NT2/D1 (cell line): ENCODE results near the gene TEX52.
A peak's percentile ranks its signal among the peaks of the same experiment; 100 is the strongest.

ENCODE experiments used
- DNase-seq: peaks from one replicate; pipeline ENCODE4 v3.0.0-alpha.2; 2011; ENCODE audit warnings: low read depth, low spot score
- H3K27me3 ChIP-seq: 2 replicates; pipeline ENCODE4 v1.6.0; 2011; ENCODE audit warnings: mild to moderate bottlenecking; ENCODE audit not compliant: insufficient read length, insufficient read depth
- H3K36me3 ChIP-seq: 2 replicates; pipeline ENCODE4 v1.6.1; 2011; ENCODE audit warnings: mild to moderate bottlenecking, low read length, mixed read lengths; ENCODE audit not compliant: insufficient read depth, insufficient read length
- H3K4me1 ChIP-seq: 2 replicates; pipeline ENCODE4 v1.5.1; 2011; ENCODE audit not compliant: insufficient read depth, insufficient read length
- H3K4me3 ChIP-seq: 2 replicates; pipeline ENCODE4 v1.5.1; 2011; ENCODE audit warnings: low read depth; ENCODE audit not compliant: insufficient read length
- H3K9ac ChIP-seq: 2 replicates; pipeline ENCODE4 v1.6.0; 2011; ENCODE audit warnings: low read depth; ENCODE audit not compliant: insufficient read length
- H3K9me3 ChIP-seq: 2 replicates; pipeline ENCODE4 v1.5.1; 2011; ENCODE audit warnings: mild to moderate bottlenecking, low read length; ENCODE audit not compliant: insufficient read depth
- SUZ12 ChIP-seq: IDR thresholded peaks from 2 replicates; pipeline ENCODE4 v1.6.1; 2011; ENCODE audit not compliant: insufficient read length, insufficient read depth; ENCODE audit errors: extremely low read depth
- YY1 ChIP-seq: IDR thresholded peaks from 2 replicates; pipeline ENCODE4 v1.6.1; 2011; ENCODE audit not compliant: insufficient read length, insufficient read depth
- ZNF274 ChIP-seq: IDR thresholded peaks from 2 replicates; pipeline ENCODE4 v1.6.1; 2011; ENCODE audit warnings: mild to moderate bottlenecking, low read depth, low read length

TEX52 gene

DNA sequence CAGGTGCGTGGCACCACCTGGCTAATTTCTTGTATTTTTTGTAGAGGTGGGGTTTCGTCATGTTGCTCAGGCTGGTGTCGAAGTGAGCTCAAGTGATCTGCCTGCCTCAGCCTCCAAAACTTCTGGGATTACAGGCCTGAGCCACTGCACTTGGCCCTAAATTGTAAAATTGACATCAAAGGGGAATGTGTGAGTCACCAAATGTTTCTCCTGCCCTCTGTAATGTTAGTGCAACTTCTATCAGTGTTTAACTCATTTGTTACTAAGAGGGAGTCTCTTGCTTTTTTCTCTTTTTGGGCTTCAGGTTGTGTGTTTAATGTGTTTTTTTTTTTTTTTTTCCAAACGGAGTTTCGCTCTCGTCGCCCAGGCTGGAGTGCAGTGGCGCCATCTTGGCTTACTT, 36.2 kb upstream of the TEX52 start:
- peaks cover 30% of the 10 kb centered on the region for H3K36me3 ChIP-seq
- peaks cover 3% of the 10 kb centered on the region for H3K4me1 ChIP-seq
- no peaks in the 10 kb centered on the region for H3K9me3 ChIP-seq
- no peak overlapping the region for H3K9ac ChIP-seq
- no peak overlapping the region for H3K4me3 ChIP-seq
- no peaks in the 10 kb centered on the region for H3K27me3 ChIP-seq
- no peak for DNase-seq
- TF ChIP-seq ZNF274 (no peak), SUZ12 (no peak), YY1 (no peak)

DNA sequence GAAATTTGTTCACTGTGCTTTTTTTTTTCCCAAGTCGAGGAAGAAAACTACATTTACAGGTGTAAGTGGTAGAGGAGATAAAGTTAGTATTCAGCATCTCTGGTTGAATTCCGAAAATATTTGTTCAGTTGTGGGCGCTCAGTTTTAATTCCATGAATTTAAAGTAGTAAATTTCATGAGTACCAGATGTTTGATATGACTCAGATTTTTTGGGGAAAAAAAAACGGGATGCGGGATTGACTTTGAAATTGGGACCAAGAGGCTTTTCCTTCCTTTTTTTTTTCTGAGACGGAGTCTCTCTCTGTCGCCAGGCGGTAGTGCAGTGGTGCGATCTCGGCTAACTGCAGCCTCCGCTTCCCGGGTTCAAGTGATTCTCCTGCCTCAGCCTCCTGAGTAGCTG, 35.4 kb upstream of the TEX52 start:
- H3K9me3 ChIP-seq: no peaks in the 10 kb centered on the region
- no peak overlapping the region for H3K4me3 ChIP-seq
- TF ChIP-seq ZNF274 (no peak), SUZ12 (no peak), YY1 (no peak)
- H3K36me3 ChIP-seq: peaks cover 34% of the 10 kb centered on the region
- DNase-seq: no peak
- peaks cover 3% of the 10 kb centered on the region for H3K4me1 ChIP-seq
- no peaks in the 10 kb centered on the region for H3K27me3 ChIP-seq
- peak overlapping the region; percentile 47 for H3K9ac ChIP-seq

DNA sequence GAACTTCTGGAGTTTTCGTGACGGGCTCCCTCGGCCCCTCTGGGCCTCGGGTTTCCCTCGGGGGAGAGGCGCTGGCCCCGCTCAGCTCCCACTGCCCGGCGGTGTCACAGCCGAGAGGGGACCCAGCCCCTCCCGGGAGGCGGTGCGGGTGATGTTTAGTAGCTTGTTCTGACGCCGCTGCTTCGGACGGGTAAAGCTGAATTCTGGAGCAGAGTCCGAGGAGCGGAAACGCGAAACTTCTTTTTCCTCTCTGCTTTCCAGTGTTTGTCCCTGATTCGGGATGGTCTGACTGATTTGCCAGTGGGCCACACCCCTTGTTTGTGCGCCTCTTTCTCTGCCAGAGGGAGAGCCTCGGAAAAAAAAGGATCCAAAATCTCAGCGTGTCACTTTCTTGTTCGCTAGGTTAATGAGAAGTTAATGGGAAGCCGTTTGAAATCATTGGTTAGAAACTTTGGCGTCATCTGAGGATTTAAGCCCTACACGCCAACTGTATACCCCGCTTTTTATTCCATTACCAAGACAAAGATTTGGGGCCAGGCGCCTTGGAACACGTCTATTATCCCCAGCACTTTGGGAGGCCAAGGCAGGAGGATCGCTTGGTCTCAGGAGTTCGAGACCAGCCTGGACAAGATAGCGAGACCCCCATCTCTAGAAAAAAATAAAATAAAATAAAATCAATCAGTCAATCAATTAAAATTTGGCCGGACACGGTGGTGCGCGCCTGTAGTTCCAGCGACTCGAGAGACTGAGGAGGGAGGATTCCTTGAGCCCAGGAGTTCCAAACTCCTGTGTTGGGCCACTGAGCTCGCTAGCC, 34.6 kb upstream of the TEX52 start:
- Histone ChIP-seq H3K4me1 (peaks cover 3% of the 10 kb centered on the region), H3K27me3 (no peaks in the 10 kb centered on the region), H3K4me3 (peak overlapping the region; percentile 97), H3K9ac (peak overlapping the region; percentile 98), H3K9me3 (no peaks in the 10 kb centered on the region), H3K36me3 (peaks cover 37% of the 10 kb centered on the region)
- TF ChIP-seq ZNF274 (no peak), YY1 (no peak), SUZ12 (no peak)
- peak; percentile 75 for DNase-seq

GRCh38 chr12:2890388-2891239, 33.8 kb upstream of the TEX52 start, which contains the start of gene TULP3:
Gene TULP3 (plus strand): TSS chr12:2890891. CDS start chr12:2890948, 57 bp downstream.
- Histone ChIP-seq H3K9ac (peak within 1 kb of the TSS; percentile 98), H3K27me3 (no peaks in the 10 kb centered on the region), H3K4me1 (peaks cover 3% of the 10 kb centered on the region), H3K4me3 (peak within 1 kb of the TSS; percentile 97), H3K36me3 (peaks cover 39% of the 10 kb centered on the region), H3K9me3 (no peaks in the 10 kb centered on the region)
- DNase-seq: peak; percentile 100
- TF ChIP-seq YY1: no peak
- no peak for TF ChIP-seq SUZ12
- no peak for TF ChIP-seq ZNF274

DNA sequence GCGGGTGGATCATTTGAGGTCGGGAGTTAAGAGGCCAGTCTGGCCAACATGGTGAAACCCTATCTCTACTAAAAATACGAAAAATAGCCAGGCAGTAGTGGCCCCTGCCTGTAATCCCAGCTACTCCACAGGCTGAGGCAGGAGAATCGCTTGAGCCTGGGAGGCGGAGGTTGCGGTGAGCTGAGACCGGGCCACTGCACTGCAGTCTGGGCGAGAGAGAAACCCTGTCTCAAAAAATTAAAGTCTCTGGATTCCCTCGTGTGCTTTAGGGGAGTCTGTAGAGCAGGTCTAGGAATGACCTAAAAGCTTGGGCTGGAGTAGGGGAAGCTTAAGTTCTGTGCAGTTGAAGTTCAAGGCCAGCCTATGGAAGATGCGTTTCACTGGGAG, 33.2 kb upstream of the TEX52 start:
- H3K4me3 ChIP-seq: peak overlapping the region; percentile 97
- H3K27me3 ChIP-seq: no peaks in the 10 kb centered on the region
- peaks cover 3% of the 10 kb centered on the region for H3K4me1 ChIP-seq
- DNase-seq: no peak
- TF ChIP-seq YY1 (no peak), SUZ12 (no peak), ZNF274 (no peak)
- peaks cover 39% of the 10 kb centered on the region for H3K36me3 ChIP-seq
- H3K9ac ChIP-seq: peak overlapping the region; percentile 83
- no peaks in the 10 kb centered on the region for H3K9me3 ChIP-seq

DNA sequence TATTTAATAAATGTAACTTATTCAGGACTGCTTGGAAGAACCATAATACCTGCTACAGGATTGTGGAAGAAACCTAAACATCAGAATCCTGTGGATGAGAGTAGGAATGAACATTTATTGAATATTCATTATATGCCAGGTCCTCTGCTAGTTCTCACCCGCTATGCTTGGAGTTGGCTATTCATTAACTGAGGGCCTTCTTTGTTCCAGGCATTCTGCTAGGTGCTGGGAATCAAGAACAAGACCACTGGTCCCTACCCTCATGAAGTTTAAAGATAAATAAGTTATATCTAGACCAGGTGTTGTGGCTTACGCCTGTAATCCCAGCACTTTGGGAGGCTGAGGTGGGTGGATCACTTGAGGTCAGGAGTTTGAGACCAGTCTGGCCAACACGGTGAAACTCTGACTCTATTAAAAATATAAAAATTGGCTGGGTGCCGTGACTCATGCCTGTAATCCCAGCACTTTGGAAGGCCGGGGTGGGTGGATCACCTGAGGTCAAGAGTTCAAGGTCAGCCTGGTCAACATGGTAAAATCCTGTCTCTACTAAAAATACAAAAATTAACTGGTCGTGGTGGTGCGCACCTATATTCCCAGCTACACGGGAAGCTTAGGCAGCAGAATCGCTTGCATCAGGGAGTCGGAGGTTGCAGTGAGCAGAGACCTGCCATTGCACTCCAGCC, 30.1 kb upstream of the TEX52 start:
- no peaks in the 10 kb centered on the region for H3K4me1 ChIP-seq
- H3K27me3 ChIP-seq: no peaks in the 10 kb centered on the region
- H3K9me3 ChIP-seq: no peaks in the 10 kb centered on the region
- TF ChIP-seq ZNF274 (no peak), YY1 (no peak), SUZ12 (no peak)
- no peak overlapping the region for H3K9ac ChIP-seq
- H3K36me3 ChIP-seq: peaks cover 41% of the 10 kb centered on the region
- H3K4me3 ChIP-seq: no peak overlapping the region
- no peak for DNase-seq

- H3K4me1 ChIP-seq: no peaks in the 10 kb centered on the region
- H3K27me3 ChIP-seq: no peaks in the 10 kb centered on the region
- peaks cover 57% of the 10 kb centered on the region for H3K36me3 ChIP-seq
- no peak for TF ChIP-seq ZNF274
- no peak for TF ChIP-seq YY1
- no peak for TF ChIP-seq SUZ12
- DNase-seq: no peak
- H3K9ac ChIP-seq: no peak overlapping the region
- no peaks in the 10 kb centered on the region for H3K9me3 ChIP-seq
- no peak overlapping the region for H3K4me3 ChIP-seq
Observed at GRCh38 chr12:2884810-2885209, 28.0 kb upstream of the TEX52 start.
